ENCODE data around the gene REPS2.

Gene REPS2

GRCh38 chrX:17098516-17099247 lies 152.2 kb downstream of the REPS2 start:
- no peak for DNase-seq

- DNase-seq = no peak
Observed at GRCh38 chrX:17104433-17104832, 158.0 kb downstream of the REPS2 start.

DNA sequence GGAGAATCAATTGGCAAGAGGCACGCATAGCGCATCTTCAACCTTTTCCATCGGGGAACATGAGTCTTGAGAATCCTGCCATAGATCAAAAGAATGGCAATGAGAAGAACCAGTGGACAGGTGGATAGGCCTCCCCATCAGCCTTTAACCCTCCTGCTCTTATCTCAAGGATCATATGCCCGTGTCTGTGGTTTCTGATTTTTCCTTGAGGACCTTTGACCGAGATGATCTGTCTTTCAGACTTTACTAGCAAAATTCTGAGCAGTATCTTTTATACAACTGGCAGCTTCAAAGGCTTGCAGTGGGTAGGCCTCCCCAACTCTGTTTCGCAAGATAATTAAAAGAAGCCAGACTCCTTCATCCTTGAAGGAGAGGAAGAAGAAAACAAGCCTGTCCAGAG lies 174.4 kb downstream of the REPS2 start:
- no peak for DNase-seq

GRCh38 chrX:17154001-17154400 lies 207.5 kb downstream of the REPS2 start:
- DNase-seq = no peak

- DNase-seq = no peak
Observed at GRCh38 chrX:17160975-17161374, 214.5 kb downstream of the REPS2 start.

GRCh38 chrX:17161991-17162390 lies 215.5 kb downstream of the REPS2 start:
- DNase-seq = no peak

DNA sequence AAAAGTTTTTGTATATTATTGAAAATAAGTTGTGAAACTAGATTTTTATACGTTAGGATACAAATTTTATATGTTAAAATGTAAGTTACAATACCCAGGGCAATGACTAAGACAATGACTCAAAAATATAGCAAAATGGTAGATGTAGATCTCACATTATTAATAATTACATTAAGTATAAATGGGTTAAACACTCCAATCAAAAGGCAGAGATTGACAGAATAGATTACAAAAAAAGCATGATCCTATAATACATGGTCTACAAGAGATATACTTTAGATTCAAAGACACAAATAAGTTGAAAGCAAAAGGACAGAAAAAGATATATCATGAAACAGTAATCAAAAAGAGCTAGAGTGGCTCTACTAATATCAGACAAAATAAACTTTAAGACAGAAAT lies 217.6 kb downstream of the REPS2 start:
- DNase-seq = no peak

DNA sequence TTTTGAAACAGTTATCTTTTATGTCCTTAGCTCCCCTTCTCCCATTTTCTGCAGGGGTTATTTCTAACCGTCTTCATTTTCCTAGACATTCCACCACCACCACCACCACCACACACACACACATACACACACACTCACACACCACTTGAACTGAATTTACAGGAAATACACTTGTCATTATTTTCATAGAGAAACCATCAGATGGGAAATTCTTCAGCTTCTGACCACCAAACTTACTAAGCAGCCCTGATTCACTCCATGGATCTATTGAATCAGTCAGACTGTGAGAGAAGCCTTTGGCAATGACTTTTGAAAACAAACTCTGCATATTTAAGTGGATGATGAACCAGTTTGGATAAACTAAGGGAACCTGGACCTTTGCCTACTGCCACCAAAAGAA lies 218.5 kb downstream of the REPS2 start:
- no peak for DNase-seq

DNA sequence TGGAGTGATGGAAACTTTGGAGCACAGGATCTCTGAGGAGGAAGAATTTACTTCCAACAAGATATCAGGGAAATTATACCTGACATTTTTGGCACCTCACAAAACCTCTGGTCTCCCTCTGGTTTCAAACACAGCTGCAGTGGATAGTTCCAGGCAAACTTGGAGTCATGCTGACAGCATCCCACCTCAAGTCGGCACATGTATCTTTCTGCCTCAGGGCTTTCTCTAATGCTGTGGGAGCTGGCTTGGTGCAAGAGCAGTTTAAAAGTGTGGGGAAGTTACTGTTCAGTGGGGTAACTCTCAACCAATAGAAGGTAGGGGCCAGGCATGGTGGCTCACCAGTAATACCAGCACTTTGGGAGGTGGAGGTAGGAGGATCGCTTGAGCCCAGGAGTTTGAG lies 221.5 kb downstream of the REPS2 start:
- no peak for DNase-seq

GRCh38 chrX:17170973-17171372 lies 224.5 kb downstream of the REPS2 start:
- DNase-seq = no peak

DNA sequence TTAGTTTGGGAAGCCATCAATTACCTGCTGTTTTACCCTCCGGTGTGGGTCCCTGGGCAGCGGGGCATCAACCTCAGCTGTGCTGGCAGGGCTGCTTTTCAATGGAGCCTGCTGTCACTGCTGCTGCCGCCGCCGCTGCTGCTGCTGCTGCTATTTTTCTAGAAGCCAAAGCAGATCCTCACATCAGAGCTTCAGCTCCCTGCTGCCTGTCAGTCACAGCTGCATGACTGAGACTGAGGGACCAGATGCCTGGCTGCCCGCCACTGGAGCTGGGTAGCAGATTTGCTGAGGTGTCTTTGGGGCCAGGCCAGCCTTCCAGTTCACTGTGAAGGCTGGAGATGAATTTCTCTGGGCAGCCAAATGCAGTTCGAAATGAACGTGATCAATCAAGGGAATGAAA lies 228.2 kb downstream of the REPS2 start:
- no peak for DNase-seq

DNA sequence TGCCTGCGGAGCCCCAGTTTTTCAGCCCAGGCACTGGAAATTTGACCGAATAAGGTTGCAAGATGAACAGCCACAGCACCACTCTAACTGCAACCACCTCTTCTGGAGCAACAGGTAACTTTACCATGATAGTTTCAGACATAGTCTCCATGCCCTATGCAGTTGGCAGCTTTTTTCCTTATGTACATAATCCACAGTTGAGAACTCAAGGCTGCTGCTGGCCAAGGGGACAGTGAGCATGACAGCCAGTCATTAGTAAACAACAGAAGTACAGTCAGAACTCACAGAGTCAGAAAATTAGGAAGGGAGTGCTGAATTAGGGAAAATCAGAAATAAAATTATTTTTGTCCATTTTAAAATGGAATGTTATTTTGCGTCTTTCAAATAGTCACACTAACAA lies 235.9 kb downstream of the REPS2 start:
- no peak for DNase-seq

GRCh38 chrX:17183566-17183965 lies 237.1 kb downstream of the REPS2 start:
- no peak for DNase-seq

- DNase-seq = no peak
Observed at GRCh38 chrX:17185431-17185830, 239.0 kb downstream of the REPS2 start.

DNA sequence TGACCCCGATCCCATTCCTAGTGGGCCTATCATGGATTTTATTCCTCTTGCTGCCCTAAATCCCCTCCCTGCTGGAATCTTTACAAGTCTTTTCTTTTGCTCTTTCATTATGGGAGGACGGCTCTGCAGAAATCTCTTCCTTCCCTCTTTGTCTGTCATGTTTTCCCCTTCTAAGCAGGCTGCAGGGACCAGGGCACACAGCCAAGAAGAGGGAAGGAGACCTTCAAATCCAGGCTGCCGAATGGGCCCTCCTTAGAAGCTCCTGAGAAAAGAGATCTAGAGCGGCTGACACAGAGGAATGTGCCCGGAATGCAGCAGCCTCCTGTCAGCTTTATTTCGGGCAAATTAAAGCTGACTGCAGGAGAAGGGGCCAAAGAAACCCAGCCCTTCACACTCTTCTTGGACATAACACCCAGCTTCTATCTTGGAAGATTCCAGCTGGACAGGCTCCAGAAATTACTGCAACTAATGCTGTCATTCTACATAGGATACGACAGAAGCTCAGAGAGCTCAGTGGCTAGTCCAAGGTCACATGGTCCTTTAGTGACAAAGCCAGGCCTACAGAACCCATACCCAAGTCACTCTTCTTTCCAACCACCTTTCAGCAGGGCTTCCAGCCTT lies 240.8 kb downstream of the REPS2 start:
- DNase-seq = no peak

- no peak for DNase-seq
Observed at GRCh38 chrX:17192106-17192505, 245.6 kb downstream of the REPS2 start.
